Measurements from ENCODE around the gene PSMB9. TPM values are rescaled to one million over a fixed set of nuclear protein-coding genes. Genes with fewer than 3 reads are reported as not detected.
A peak's percentile ranks its signal among the peaks of the same experiment; 100 is the strongest.

PSMB9 gene
- total RNA-seq, 1 donor from 2014 or later = 68.9 TPM

GRCh38 chr6:32840604-32841246, 13.3 kb upstream of the PSMB9 start:
- DNase-seq = no peak

- no peak for DNase-seq
These were observed 11.9 kb upstream of the PSMB9 start for GRCh38 chr6:32842021-32842650.

GRCh38 chr6:32842690-32843089, 11.3 kb upstream of the PSMB9 start:
- no peak for DNase-seq

GRCh38 chr6:32843331-32843978, 10.5 kb upstream of the PSMB9 start:
- DNase-seq = peak; percentile 16

GRCh38 chr6:32843979-32844838, 9.8 kb upstream of the PSMB9 start, which contains the start of gene PSMB8:
PSMB8 (minus strand) TSS chr6:32844047; CDS start chr6:32843996, 51 bp downstream.
- peak; percentile 97 for DNase-seq

- DNase-seq = no peak
These were observed 9.1 kb upstream of the PSMB9 start for GRCh38 chr6:32844839-32845383.

- DNase-seq = no peak
These were observed 8.6 kb upstream of the PSMB9 start for GRCh38 chr6:32845384-32845884.

- DNase-seq = no peak
These were observed 7.0 kb upstream of the PSMB9 start for GRCh38 chr6:32847004-32847403.

GRCh38 chr6:32847795-32848194, 6.2 kb upstream of the PSMB9 start:
- DNase-seq = no peak

- DNase-seq = no peak
These were observed 4.9 kb upstream of the PSMB9 start for GRCh38 chr6:32849126-32849525.

- no peak for DNase-seq
These were observed 3.0 kb upstream of the PSMB9 start for GRCh38 chr6:32851025-32851424.

GRCh38 chr6:32852018-32852843, 1.8 kb upstream of the PSMB9 start:
- peak; percentile 31 for DNase-seq

GRCh38 chr6:32852844-32853540, 1.0 kb upstream of the PSMB9 start:
- peak; percentile 57 for DNase-seq

GRCh38 chr6:32854376-32855178, 585 bp downstream of the PSMB9 start:
- DNase-seq = peak; percentile 51

- no peak for DNase-seq
These were observed 1.6 kb downstream of the PSMB9 start for GRCh38 chr6:32855467-32856174.

GRCh38 chr6:32857156-32857891, 3.3 kb downstream of the PSMB9 start:
- DNase-seq = no peak

- no peak for DNase-seq
These were observed 4.2 kb downstream of the PSMB9 start for GRCh38 chr6:32858194-32858593.

GRCh38 chr6:32860674-32861073, 6.7 kb downstream of the PSMB9 start:
- no peak for DNase-seq

- no peak for DNase-seq
These were observed 8.7 kb downstream of the PSMB9 start for GRCh38 chr6:32862725-32863124.

Data from dermis blood vessel endothelial cell (primary cell).